Breast epithelium (tissue), 3 donors: Measurements from ENCODE around the gene EXOSC7.

ENCODE experiments used
- POLR2A ChIP-seq: fragments of 450-650 bp; IDR thresholded peaks from one replicate; pipeline ENCODE4 v1.6.1; 2016; ENCODE audit warnings: antibody characterized with exemption, mild to moderate bottlenecking, moderate library complexity
- POLR2AphosphoS5 ChIP-seq, 3 donors: sonication (generic); formaldehyde crosslinking; IDR thresholded peaks; one replicate each; pipeline ENCODE4 v1.6.1; 2017; ENCODE audit warnings: antibody characterized with exemption in 3 of 3
- TF ChIP-seq, protein P1 (sequence below), 3 donors: fragments of 450-650 bp; IDR thresholded peaks; one replicate each; pipeline ENCODE4 v1.5.1; 2016 to 2017; ENCODE audit warnings: antibody characterized with exemption in 3 of 3, mild to moderate bottlenecking in 3 of 3, moderate library complexity in 3 of 3

DNA sequence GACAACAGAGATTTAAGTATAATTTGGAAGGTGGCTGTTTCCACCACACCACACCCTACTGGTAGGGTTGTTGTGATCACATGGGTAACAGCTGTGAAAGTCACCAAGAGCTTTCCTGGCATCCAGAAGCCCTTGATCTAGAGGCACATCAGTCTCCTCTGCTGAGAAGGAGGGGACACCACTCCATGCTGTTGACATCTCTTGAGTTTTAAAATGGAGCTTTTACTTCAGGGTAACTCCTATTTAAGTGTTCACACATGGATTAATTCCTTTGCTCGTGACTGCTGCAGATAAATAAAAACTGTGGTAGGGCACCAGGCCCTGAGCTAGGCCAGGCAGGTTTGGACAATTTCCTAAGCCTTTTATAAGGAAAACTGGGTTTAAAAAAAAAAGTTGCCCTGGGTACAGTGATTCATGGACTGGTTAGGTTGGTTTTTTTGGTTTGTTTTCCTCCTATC is 7.5 kb downstream of the EXOSC7 start:
- TF ChIP-seq, protein P1, sequence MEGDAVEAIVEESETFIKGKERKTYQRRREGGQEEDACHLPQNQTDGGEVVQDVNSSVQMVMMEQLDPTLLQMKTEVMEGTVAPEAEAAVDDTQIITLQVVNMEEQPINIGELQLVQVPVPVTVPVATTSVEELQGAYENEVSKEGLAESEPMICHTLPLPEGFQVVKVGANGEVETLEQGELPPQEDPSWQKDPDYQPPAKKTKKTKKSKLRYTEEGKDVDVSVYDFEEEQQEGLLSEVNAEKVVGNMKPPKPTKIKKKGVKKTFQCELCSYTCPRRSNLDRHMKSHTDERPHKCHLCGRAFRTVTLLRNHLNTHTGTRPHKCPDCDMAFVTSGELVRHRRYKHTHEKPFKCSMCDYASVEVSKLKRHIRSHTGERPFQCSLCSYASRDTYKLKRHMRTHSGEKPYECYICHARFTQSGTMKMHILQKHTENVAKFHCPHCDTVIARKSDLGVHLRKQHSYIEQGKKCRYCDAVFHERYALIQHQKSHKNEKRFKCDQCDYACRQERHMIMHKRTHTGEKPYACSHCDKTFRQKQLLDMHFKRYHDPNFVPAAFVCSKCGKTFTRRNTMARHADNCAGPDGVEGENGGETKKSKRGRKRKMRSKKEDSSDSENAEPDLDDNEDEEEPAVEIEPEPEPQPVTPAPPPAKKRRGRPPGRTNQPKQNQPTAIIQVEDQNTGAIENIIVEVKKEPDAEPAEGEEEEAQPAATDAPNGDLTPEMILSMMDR (IDR thresholded peaks at IDR 0.05), result no peak
- TF ChIP-seq POLR2A, result no peak
- TF ChIP-seq POLR2AphosphoS5 (IDR thresholded peaks at IDR 0.05), result no peak
